Stimulated activated CD4-positive, alpha-beta T cell treated with anti-CD3 and anti-CD28 coated beads, TNF-alpha, amount 100 ng/mL, for 1 hour (primary cell): ENCODE measurements around the gene RRP9.
"Not testable (repeated sequence)": the region's sequence is repeated elsewhere in the genome, so short reads cannot be mapped to it uniquely, and the experiment has no call there.

ENCODE experiments used
- DNase-seq, 3 donors: peaks; one replicate each; pipeline ENCODE4 v3.0.0-alpha.2; 2020; ENCODE audit warnings: low read depth in 3 of 3, low spot score in 1 of 3

The RRP9 gene

GRCh38 chr3:51940648-51941462 is 849 bp downstream of the RRP9 start:
- DNase-seq, result no peak

GRCh38 chr3:51938780-51939425 is 2.8 kb downstream of the RRP9 start:
- DNase-seq, result no peak

- no peak for DNase-seq
These were observed 3.9 kb downstream of the RRP9 start for GRCh38 chr3:51937611-51938450.

GRCh38 chr3:51937014-51937413 is 4.7 kb downstream of the RRP9 start:
- no peak for DNase-seq

- DNase-seq, result no peak
These were observed 5.6 kb downstream of the RRP9 start for GRCh38 chr3:51935886-51936755.

- no peak for DNase-seq
These were observed 6.5 kb downstream of the RRP9 start for GRCh38 chr3:51934991-51935885.

- no peak for DNase-seq
These were observed 7.4 kb downstream of the RRP9 start for GRCh38 chr3:51934139-51934850.

GRCh38 chr3:51933471-51934138 is 8.1 kb downstream of the RRP9 start:
- no peak for DNase-seq

- DNase-seq, result no peak
These were observed 9.0 kb downstream of the RRP9 start for GRCh38 chr3:51932471-51933370.

GRCh38 chr3:51931756-51932155 is 9.9 kb downstream of the RRP9 start:
- no peak for DNase-seq

- DNase-seq, result no peak
These were observed 11.3 kb downstream of the RRP9 start for GRCh38 chr3:51930439-51930838.

GRCh38 chr3:51929420-51930003 is 12.2 kb downstream of the RRP9 start:
- DNase-seq, result no peak

GRCh38 chr3:51928981-51929380 is 12.7 kb downstream of the RRP9 start:
- DNase-seq, result not testable (repeated sequence)

- DNase-seq, result no peak
These were observed 13.3 kb downstream of the RRP9 start for GRCh38 chr3:51928438-51928837.

GRCh38 chr3:51927061-51927977 is 14.4 kb downstream of the RRP9 start:
- DNase-seq, result no peak

- no peak for DNase-seq
These were observed 20.6 kb downstream of the RRP9 start for GRCh38 chr3:51921081-51921578.
